HepG2 (cell line): ENCODE results near the gene SLC25A19. TPM values are rescaled to one million over a fixed set of nuclear protein-coding genes. Genes with fewer than 3 reads are reported as not detected.

ENCODE experiments used
- DNMT3B ChIP-seq: conservative IDR thresholded peaks from 2 replicates; pipeline ENCODE4 v1.6.1; 2016; ENCODE audit warnings: missing biosample characterization, control low read depth
- ELF4 ChIP-seq: sonication (generic); formaldehyde crosslinking; IDR thresholded peaks from 2 replicates; pipeline ENCODE4 v1.5.0; 2020; ENCODE audit warnings: missing genetic modification reagents, mild to moderate bottlenecking, moderate library complexity, borderline replicate concordance
- EP300 ChIP-seq, 3 experiments: sonication (generic) in 1 of 3; formaldehyde crosslinking in 1 of 3; IDR thresholded peaks; 2 replicates each; pipeline versions ENCODE4 v1.5.1 to v1.6.1; 2011 to 2020; ENCODE audit warnings: low read depth in 2 of 3, low read length in 2 of 3, borderline replicate concordance in 1 of 3, improper control_type of control experiment in 1 of 3, mild to moderate bottlenecking in 1 of 3, missing genetic modification reagents in 1 of 3, moderate library complexity in 1 of 3
- ETV5 ChIP-seq: IDR thresholded peaks from 2 replicates; pipeline ENCODE4 v1.6.1; 2018; ENCODE audit warnings: missing biosample characterization, missing genetic modification reagents, inconsistent platforms, borderline replicate concordance
- FOXA1 ChIP-seq, 2 experiments: fragments of 450-650 bp in 1 of 2; sonication (generic) in 1 of 2; formaldehyde crosslinking in 1 of 2; IDR thresholded peaks; 2 replicates each; pipeline versions ENCODE4 v1.4.0 to v1.6.1; 2016 to 2020; ENCODE audit warnings: missing genetic modification reagents in 1 of 2
- GFI1 ChIP-seq: sonication (generic); formaldehyde crosslinking; IDR thresholded peaks from 2 replicates; pipeline ENCODE4 v1.5.0; 2020; ENCODE audit warnings: missing genetic modification reagents, mild to moderate bottlenecking, borderline replicate concordance
- HOMEZ ChIP-seq: IDR thresholded peaks from 2 replicates; pipeline ENCODE4 v1.6.1; 2016; ENCODE audit warnings: low read depth
- JUND ChIP-seq: sonication (generic); formaldehyde crosslinking; IDR thresholded peaks from 2 replicates; pipeline ENCODE4 v1.8.0; 2022; ENCODE audit warnings: mild to moderate bottlenecking, missing genetic modification reagents
- MYNN ChIP-seq: sonication (generic); formaldehyde crosslinking; IDR thresholded peaks from 2 replicates; pipeline ENCODE4 v1.4.0; 2020; ENCODE audit warnings: mild to moderate bottlenecking, low read depth, missing genetic modification reagents
- NKX3-1 ChIP-seq: sonication (generic); formaldehyde crosslinking; IDR thresholded peaks from 2 replicates; pipeline ENCODE4 v1.5.0; 2020; ENCODE audit warnings: missing genetic modification reagents
- NRL ChIP-seq: sonication (generic); formaldehyde crosslinking; IDR thresholded peaks from 2 replicates; pipeline ENCODE4 v1.5.0; 2020; ENCODE audit warnings: missing genetic modification reagents, mild to moderate bottlenecking, moderate library complexity, borderline replicate concordance
- POGK ChIP-seq: sonication (generic); formaldehyde crosslinking; conservative IDR thresholded peaks from 2 replicates; pipeline ENCODE4 v1.8.0; 2022; ENCODE audit warnings: mild to moderate bottlenecking, moderate library complexity, missing genetic modification reagents
- RBM22 ChIP-seq: fragments of 200-400 bp; formaldehyde crosslinking; optimal IDR thresholded peaks from 2 replicates; pipeline ENCODE3; 2017; ENCODE audit warnings: mild to moderate bottlenecking, low read length, moderate library complexity
- RXRB ChIP-seq: IDR thresholded peaks from 2 replicates; pipeline ENCODE4 v1.6.1; 2016; ENCODE audit warnings: borderline replicate concordance, missing genetic modification reagents, missing compliant biosample characterization
- SALL1 ChIP-seq: sonication (generic); formaldehyde crosslinking; IDR thresholded peaks from 2 replicates; pipeline ENCODE4 v1.8.0; 2022; ENCODE audit warnings: mild to moderate bottlenecking, missing genetic modification reagents
- SIN3B ChIP-seq: fragments of 150-350 bp; IDR thresholded peaks from 2 replicates; pipeline ENCODE4 v1.6.1; 2014; ENCODE audit warnings: low read length
- SRY ChIP-seq: sonication (generic); formaldehyde crosslinking; IDR thresholded peaks from 2 replicates; pipeline ENCODE4 v1.8.0; 2022; ENCODE audit warnings: mild to moderate bottlenecking, missing genetic modification reagents
- TAF1 ChIP-seq: sonication (generic); formaldehyde crosslinking; IDR thresholded peaks from 2 replicates; pipeline ENCODE4 v1.4.0; 2020; ENCODE audit warnings: missing genetic modification reagents
- TFAP4 ChIP-seq: sonication (generic); IDR thresholded peaks from 2 replicates; pipeline ENCODE4 v1.6.1; 2016; ENCODE audit warnings: low read depth, borderline replicate concordance
- ZBTB21 ChIP-seq: sonication (generic); formaldehyde crosslinking; IDR thresholded peaks from 2 replicates; pipeline ENCODE4 v1.4.0; 2020; ENCODE audit warnings: missing genetic modification reagents
- ZNF333 ChIP-seq: sonication (generic); formaldehyde crosslinking; IDR thresholded peaks from 2 replicates; pipeline ENCODE4 v1.4.0; 2020; ENCODE audit warnings: mild to moderate bottlenecking, missing genetic modification reagents, borderline replicate concordance
- ZSCAN29 ChIP-seq: sonication (generic); formaldehyde crosslinking; conservative IDR thresholded peaks from 2 replicates; pipeline ENCODE4 v1.4.0; 2020; ENCODE audit warnings: mild to moderate bottlenecking, missing genetic modification reagents
- polyA plus RNA-seq, 8 experiments: library from polyadenylated mRNA; depleted of rRNA in 3 of 8; stranded (reverse) in 7 of 8; unstranded in 1 of 8; fragments of >200 nt; fragmentation: Illumina TruSeq in 4 of 8; extraction: Trizol in 4 of 8; gene quantifications; 2 replicates each; pipeline versions ENCODE4 v1.2.1 to v1.2.3, GENCODE V29; 2011 to 2016; ENCODE audit warnings: low read depth in 4 of 8, missing spikeins in 1 of 8, mixed read lengths in 1 of 8; ENCODE audit not compliant: insufficient read depth in 1 of 8
- total RNA-seq, 5 experiments: library from RNA; depleted of rRNA; stranded (reverse); fragments of >200 nt; fragmentation: Illumina TruSeq; extraction: Trizol; gene quantifications; 2 replicates each; pipeline ENCODE4 v1.2.3, GENCODE V29; 2016; ENCODE audit warnings: low read depth in 1 of 5

SLC25A19 gene
- total and polyA plus RNA-seq, 2 of the 13 experiments (the other 11 are each of a cell fraction or from before 2014, with no cell fraction given): 24.4 to 41.4 TPM

GRCh38 chr17:75267411-75268232 lies 21.6 kb downstream of the SLC25A19 start (continued):
- TF ChIP-seq TAF1 (no peak; the same call in 1 of the 2 replicates), ZNF333 (CRISPR knock-in tag) (0 out of 2 replicates have a peak, but pooled peaks have one; percentile 26), POGK (CRISPR knock-in tag) (0 out of 2 replicates have a peak, but pooled peaks have one; percentile 70), ZBTB21 (CRISPR knock-in tag) (no peak), NRL (peak; percentile 67; the same call in 1 of the 2 replicates), SRY (CRISPR knock-in tag) (0 out of 2 replicates have a peak, but pooled peaks have one; percentile 64), JUND (CRISPR knock-in tag) (peak; percentile 45; the same call in 1 of the 2 replicates), EP300 (IDR thresholded peaks at IDR 0.05; ENCODE audit: low read depth in 2 of 2, low read length in 2 of 2) (0 out of 4 replicates have a peak, but pooled peaks of 1 of the 2 experiments have one; percentile 20), EP300 (CRISPR knock-in tag; IDR thresholded peaks at IDR 0.05; ENCODE audit: borderline replicate concordance) (no peak), ZSCAN29 (CRISPR knock-in tag) (0 out of 2 replicates have a peak, but pooled peaks have one; percentile 59), SALL1 (CRISPR knock-in tag) (peak; percentile 91), RXRB (CRISPR knock-in tag) (peak; percentile 83), DNMT3B (CRISPR knock-in tag) (no peak), GFI1 (CRISPR knock-in tag) (no peak), HOMEZ (CRISPR knock-in tag) (peak; percentile 10; the same call in 1 of the 2 replicates), FOXA1 (IDR thresholded peaks at IDR 0.05) (peak; percentile 48; the same call in 1 of the 2 replicates), FOXA1 (CRISPR knock-in tag; IDR thresholded peaks at IDR 0.05) (peak; percentile 98), ETV5 (CRISPR knock-in tag) (no peak; the same call in 1 of the 2 replicates), MYNN (CRISPR knock-in tag) (peak; percentile 72; the same call in 1 of the 2 replicates), RBM22 (peak; percentile 46), ELF4 (no peak), TFAP4 (peak; percentile 61; the same call in 1 of the 2 replicates), SIN3B (0 out of 2 replicates have a peak, but pooled peaks have one; percentile 23), NKX3-1 (CRISPR knock-in tag) (no peak)
